HG03139 (cell line): ENCODE results near the gene CHCT1.
A peak's percentile ranks its signal among the peaks of the same experiment; 100 is the strongest.
"Not testable (repeated sequence)": the region's sequence is repeated elsewhere in the genome, so short reads cannot be mapped to it uniquely, and the experiment has no call there.

ENCODE experiments used
- ATAC-seq: cut with Tn5 transposase; IDR thresholded peaks from one replicate; pipeline ENCODE4 v1.9.1; 2021; ENCODE audit not compliant: unreplicated experiment

The CHCT1 gene

DNA sequence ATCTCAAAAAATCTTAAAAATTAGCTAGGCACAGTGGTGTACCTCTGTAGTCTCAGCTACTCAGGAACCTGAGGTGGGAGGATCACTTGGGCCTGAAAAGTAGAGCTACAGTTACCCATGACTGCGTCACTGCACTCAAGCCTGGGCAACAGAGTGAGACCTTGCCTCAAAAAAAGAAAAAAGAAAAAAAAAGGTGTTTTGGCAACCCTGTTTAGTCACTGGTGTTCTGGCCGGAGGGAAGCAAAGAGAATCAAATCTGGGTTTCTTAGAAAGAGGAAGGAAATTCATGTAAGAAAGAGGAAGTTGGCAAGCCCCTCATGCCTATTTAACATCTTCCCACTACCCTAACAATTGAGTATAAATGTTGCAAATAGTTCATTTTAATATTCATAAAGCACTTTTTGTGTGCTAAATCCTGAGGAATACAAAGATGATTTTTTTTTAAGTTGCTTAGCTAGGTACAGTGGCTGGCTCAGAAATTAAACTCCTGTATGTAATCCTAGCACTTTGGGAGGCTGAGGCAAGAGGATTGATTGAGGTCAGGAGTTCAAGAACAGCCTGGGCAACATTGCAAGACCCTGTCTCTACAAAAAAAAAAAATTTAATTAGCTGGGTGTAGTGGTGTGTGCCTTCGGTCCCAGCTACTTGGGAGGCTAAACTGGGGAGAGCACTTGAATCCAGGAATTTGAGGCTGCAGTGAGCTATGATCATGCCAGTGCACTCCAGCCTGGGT lies 23.9 kb upstream of the CHCT1 start:
- ATAC-seq, result peak; percentile 62

DNA sequence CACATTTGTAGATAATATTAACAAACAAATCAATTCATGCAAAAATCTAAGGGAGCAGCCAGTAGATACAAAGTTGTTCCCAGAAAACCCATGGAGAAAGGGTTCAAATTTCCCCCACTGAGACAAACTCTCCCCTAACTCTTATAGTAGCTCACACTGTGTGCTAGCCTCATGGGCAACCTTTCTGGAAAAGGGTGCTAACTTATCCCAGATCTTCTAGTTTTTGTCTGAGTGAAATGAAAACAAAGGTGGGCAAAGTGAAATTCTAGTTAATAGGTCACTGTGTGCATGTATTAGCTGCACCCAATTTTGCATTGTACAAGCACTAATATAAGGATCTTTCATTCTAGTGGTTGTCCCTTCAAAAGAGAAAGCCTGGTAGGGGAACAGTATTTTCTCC lies 20.5 kb upstream of the CHCT1 start:
- ATAC-seq, result no peak

DNA sequence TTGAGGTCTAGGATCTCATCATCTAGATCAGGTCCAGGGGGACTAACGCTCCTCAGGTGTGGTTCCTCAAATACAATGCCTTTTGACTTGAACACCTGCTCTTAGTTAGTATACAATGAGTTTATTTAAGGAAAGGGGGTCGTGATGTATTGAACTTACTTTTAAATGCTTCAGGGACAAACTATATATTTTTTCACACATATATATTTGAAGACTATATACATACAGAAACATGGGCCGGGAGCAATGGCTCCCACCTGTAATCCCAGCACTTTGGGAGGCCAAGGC lies 18.8 kb upstream of the CHCT1 start:
- ATAC-seq, result no peak

DNA sequence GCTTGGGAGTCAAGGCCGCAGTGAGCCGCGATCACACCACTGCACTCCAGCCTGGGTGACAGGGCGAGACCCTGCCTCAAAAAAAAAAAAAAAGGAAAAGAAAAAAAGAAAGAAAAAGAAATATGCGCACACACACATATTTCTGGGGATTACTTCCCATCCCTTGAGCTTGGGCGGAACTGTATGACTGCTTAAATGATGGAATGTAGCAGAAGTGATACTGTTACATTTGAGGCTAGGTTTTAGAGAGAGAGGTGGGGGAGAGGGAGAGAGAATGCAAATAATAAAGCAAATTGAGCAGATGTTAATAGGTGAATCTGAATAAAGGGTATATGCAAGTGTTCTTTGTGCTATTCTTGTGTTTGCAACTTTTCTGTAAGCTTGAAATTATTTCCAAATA lies 18.3 kb upstream of the CHCT1 start:
- ATAC-seq, result no peak

DNA sequence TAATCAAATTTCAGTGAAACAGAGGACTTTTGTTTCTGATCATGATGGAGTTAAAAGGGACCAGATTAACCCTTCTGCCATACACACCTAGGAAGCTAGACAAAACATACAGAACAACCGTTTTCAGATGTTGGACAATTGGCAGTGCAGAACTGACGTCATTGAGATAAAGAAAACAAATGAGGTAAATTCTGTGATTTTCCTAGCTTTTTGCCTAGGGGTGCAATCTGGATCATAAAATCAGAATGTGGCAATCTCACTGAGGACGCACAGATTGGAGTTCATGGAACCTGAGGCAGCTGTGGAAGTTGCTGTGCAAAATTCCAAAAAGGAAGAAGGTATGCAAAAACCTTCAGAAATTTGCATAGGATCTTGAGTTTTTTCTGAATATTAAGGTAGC lies 15.4 kb upstream of the CHCT1 start:
- ATAC-seq, result no peak

DNA sequence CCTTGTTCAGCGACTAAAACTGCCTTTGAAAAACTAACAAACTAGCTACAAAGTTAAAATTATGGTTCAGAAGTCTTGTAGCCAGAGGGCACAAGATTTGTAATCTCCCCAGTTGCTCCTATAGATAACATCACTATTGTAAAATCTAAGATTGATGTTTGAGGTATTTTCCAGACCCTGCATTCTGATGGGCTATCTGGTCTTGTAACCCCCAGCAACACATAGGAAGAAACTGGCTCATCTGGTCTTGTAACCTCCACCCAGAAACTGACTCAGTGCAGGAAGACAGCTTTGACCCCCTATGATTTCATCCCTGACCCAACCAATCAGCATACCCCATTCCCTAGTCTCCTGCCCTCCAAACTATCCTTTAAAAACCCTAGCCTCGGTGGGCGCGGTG lies 12.3 kb upstream of the CHCT1 start:
- no peak for ATAC-seq

DNA sequence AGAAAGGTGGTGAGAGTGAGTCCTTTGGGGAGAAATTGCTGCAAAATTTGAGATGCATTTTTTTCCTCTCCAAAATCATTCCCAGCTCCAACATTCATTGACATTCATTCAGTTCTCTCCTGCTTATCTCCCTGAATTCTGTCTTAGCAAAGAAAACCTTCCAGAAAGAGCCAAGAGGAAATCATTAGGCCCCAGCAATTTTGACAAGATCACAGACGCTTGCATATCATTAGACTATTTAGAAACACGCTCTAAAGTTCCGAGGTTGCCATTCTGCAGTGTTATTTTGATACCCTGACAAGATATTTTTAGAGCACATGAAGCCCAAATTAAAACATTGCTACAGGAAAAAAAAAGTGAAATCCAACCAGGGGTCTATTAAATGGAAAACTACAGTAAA lies 9.6 kb upstream of the CHCT1 start:
- no peak for ATAC-seq

DNA sequence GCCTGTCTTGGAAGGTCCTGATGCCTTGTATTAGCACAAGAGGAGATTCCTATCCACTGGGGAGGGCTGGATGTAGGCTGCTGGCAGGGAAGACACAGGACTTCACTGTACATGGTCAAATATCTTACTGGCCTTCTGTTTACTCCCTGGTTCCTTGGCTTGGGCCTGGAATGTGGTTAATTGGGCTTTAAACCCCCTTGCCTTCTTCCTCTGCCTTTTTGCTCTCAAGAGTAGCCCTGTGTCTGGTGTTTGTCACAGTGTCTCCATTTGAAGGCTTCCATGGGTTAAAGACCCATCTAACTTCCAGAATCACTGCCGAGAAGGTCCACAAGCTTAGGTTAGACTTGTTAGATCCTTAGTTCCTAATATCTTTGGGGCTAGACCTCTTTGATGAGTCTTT lies 7.1 kb upstream of the CHCT1 start:
- no peak for ATAC-seq

DNA sequence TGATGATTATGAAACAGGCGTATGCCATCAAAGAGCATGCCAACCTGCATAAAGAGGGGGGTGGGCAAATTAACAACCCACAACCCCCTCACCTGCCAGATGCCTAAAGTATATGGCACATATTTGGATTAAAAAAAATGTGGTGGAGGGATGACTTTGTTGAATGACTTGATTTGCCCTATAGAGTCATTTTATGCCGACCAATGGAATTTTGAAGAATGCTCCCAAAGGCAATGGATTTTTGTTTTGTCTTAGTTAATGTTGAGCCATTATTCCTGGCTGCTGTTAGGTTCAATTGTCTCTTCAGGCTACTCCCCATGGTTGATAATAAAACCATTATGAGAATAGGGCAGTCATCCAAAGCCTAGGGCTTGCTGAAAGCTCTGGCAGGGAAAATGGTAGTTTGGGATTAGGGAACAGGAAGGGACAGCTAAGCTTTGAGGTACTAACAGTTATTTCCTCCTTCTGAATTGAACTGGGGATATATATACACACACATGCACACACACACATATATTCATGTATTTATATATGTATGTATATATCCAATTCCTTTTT lies 5.8 kb upstream of the CHCT1 start:
- ATAC-seq, result no peak

DNA sequence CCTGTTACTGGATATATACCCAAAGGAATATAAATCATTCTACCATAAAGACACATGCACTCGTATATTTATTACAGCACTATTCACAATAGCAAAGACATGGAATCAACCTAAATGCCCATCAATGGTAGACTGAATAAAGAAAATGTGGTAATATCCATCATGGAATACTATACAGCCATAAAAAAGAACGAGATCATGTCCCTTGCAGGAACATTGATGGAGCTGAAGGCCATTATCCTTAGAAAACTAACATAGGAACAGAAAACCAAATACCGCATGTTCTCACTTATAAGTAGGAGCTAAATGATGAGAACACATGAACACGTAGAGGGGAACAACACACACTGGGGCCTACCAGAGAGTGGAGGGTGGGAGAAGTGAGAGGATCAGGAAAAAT lies 3.3 kb upstream of the CHCT1 start:
- ATAC-seq, result not testable (repeated sequence)

DNA sequence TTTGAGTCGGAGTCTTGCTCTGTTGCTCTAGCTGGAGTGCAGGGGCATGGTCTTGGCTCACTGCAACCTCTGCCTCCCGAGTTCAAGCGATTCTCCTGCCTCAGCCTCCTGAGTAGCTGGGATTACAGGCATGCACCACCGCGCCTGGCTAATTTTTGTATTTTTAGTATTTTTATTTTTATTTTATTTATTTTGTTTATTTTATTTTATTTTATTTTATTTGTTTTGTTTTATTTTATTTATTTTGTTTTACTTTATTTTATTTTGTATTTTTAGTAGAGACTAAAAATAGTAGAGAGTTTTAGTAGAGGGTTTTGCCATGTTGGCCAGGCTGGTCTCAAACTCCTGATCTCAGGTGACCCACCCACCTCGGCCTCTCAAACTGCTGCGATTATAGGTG lies 2.4 kb upstream of the CHCT1 start:
- not testable (repeated sequence) for ATAC-seq

DNA sequence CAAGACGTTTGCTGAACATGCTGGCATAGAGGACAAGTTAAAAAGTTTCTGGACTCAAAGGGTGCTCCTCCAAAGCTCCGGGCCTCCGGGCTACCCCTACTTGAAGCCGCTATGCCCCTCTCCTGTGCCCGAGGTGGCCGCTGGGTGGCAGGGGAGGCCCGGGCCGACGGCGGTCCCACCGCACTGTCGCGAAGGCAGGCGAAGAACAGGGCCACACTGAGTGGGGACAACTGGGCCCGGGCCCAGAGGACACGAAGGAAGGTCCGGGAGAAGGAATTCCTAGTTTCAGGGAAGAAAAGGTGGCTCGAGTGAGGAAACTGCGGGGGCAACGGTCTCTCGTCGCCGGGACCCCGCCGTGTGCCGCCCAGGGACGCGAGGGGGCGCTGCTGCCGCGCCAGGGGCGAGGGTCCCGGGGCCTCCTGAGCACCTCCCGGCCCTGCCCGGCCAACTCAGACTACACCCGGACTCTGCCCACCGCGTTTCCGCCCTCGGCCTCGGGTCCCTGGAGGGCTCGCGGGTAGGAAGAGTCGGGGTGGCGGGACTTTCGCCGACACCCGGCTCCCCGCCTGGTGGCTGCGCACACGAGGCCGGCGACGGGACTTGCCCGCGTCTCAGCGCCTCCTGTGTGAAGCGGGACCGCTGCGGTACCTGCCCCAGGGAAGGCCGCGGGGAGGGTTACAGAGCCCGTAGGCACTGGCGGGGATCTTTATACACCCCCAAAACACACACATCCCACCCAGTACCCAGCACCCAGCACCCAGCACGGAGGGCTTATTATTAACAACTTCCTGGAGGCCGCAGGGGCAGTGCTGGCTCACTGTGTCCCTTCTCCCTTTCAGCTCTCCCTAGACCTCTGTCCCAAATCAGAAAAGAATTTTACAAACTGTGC lies 772 bp upstream of the CHCT1 start:
- ATAC-seq, result peak; percentile 82

DNA sequence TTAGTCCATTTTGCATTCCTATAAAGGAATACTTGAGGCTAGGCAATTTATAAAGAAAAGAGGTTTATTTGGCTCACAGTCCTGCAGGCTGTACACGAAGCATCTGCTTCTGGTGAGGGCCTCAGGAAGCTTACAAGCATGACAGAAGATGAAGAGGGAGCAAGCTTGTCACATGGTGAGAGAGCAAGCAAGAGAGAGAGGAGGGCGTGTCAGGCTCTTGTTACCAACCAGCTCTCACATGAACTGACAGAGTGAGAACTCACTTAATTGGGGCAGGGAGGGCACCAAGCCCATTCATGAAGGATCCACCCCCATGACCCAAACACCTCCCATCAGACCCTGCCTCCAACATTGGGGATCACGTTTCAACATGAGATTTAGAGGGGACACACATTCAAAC lies 1.6 kb downstream of the CHCT1 start:
- ATAC-seq, result no peak

DNA sequence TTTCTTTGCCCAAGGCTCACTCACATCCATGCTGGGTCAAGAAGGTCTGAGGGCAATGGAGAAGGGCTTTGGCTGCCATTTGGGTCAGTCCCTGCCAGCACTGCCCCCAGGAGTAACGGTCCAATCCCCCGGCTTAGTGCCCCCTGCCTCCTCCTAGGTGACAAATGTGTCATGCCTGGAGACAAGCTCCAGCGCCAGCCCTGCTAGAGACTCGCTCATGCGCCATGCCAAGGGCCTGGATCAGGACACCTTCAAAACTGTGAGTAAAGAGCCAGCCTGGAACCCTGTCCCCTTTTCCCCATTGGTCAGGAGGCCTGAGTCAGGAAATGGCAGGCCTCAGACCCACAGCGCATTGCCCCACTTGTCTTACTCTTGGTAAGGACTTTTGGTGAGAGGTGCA lies 3.3 kb downstream of the CHCT1 start:
- no peak for ATAC-seq

DNA sequence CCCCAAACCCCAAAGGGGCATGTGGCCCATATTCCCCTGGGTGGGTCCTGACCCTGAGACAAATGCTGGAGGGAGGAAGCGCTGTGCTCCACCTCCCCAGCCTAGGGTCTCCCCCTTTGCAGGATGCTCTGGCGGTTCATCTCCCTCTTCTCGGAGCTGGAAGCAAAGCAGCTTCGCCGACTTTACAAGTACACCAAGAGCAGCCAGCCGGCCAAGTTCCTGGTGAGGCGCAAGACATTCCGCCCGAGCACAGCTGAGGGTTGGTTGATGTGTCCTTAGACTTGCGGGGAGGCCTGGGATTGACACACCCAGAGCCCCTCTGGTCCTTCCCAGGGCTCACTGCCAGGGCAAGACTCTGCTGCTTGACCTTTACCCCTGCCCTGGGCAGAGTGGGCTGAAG lies 4.3 kb downstream of the CHCT1 start:
- ATAC-seq, result no peak

DNA sequence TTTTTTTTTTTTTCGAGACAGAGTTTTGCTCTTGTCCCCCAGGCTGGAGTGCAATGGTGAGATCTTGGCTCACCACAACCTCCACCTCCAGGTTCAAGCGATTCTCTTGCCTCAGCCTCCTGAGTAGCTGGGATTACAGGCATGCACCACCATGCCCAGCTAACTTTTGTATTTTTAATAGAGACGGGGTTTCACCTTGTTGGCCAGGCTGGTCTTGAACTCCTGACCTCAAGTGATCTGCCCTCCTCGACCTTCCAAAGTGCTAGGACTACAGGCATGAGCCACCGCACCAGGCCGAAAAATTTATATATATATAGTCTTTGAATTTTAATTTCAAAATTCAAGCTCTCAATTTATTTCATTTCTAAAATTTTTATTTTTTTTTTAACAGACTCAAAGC lies 6.2 kb downstream of the CHCT1 start:
- not testable (repeated sequence) for ATAC-seq

DNA sequence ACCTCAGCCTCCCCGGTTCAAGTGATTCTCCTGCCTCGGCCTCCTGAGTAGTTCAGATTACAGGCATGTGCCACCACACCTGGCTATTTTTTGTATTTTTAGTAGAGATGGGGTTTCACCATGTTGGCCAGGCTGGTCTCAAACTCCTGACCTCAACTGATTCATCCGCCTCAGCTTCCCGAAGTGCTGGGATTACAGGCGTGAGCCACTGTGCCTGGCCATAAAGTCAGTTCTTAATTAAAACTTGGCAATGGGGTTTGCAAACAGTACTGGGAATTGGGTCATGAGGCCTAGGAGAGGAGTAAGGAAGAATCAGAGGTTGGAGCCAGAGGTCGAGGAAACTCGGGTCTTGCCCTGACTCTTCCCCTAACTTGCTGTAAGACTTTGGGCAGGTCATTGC lies 8.3 kb downstream of the CHCT1 start:
- not testable (repeated sequence) for ATAC-seq

DNA sequence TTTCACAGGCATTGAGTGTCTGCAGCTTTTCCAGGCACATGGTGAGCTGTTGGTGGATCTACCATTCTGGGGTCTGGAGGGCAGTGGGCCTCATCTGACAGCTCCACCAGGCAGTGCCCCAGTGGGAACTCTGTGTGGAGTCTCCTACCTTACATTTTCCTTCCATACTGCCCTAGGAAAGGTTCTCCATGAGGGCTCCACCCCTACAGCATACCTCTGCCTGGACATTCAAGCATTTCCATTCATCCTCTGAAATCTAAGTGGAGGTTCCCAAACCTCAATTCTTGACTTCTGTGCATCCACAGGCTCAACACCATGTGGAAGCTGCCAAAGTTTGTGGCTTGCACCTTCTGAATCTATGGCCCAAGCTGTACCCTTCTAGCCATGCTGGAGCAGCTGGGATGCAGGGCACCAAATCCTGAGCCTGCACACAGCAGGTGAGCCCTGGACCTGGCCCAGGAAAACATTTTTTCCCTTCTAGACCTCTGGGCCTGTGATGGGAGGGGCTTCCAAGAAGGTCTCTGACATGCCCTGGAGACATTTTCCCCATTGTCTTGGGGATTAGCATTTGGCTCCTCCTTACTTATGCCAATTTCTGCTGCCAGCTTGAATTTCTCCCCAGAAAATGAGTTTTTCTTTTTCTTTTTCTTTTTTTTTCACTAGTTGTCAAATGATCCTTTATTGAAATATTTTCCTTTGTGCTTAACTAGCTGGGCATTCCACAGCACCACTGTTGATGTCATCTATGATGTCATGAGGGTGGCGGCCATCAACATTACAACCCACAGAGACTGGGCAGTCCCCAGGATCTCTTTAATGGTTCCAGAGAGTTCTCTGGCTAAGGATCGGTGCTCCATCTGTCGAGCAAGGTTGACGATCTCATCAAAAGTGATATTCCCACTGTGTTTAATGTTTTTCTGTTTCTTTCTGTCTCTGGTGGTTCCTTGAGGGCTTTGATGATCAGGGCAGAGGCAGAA lies 11.0 kb downstream of the CHCT1 start:
- not testable (repeated sequence) for ATAC-seq

DNA sequence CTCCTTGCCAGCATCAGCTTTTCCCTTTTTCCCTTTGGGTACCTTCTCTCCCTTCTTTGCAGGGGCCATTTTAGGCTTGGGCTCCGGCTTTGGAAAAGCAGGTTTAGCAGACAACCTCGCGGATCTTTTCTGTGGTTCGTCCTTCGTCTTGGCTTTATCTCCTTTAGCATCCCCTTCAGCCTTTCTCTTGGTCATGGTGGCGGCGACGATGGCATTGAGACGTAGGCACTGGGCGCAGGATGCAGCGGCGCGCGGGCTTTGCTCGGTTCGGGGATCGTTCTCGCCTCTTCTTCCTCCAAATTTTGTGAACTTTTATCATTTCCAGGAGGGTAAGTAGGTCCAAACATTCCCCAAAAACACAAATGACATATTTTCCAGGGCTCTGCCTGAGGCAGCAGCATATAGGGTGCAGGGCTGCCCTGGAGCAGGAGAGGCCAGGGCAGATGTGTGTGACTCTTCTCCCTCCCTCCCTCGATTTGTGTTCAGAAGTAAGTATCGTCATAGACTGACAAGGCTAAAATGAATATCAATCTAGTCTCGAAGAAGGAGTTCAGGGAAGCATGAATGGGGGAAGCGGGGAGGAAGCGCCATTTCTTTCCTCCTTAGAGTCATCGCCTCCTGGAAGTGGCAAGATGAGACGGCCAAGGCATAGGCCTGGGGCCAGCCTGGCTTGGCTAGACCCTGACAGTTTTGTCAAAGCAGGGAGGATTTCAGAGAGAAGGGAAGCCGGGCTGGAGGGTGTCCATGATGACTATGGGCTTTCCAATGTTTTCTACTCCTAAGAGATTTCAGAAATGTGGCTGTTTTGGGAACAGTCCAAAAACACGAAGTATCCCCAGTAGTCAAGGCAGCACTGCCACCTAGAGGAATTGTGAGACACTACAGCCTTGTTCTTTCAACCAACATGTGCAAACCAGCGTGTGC lies 13.2 kb downstream of the CHCT1 start:
- ATAC-seq, result no peak

DNA sequence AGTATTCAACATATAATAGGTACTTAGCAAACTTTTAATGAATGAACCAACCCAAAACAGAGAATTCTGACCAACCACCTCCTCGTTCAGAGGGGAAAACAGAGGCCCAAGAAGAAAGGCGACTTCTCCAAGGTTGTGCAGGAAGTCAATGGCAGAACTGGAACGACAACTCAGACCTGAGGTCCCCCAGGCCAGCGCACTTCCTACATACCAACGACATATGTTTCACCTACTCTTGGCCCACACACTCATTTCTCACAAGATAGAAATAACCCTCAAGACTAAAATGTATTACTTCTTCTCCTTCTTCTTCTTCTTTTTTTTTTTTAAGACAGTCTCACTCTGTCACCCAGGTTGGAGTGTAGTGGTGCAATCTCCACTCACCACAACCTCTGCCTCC lies 14.4 kb downstream of the CHCT1 start:
- ATAC-seq, result no peak
